Measurements from ENCODE around the gene TMEM151A.

The TMEM151A gene

DNA sequence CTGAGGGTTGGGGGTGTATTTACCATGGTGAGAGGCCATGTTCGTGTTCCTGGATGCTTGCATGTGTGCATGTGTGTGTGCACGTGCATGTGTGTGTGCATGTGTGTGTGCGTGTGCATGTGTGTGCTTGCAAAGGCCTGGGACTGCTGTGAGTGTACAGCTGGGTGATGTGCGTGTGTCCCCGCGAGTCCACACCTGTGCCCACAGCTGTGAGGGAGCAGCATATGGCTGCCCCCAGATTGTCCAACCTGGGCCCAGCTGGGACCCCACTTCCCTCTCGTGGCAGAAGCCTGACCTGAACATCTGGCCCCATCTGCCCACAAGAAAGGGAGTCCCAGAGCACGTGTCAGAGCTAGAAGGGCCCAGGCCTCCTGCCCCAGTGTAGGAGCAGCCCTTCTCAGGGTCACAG, 33.6 kb downstream of the TMEM151A start:
- FAIRE-seq, result no peak

GRCh38 chr11:66326261-66327111, 34.8 kb downstream of the TMEM151A start:
- FAIRE-seq, result no peak

GRCh38 chr11:66327171-66328030, 35.7 kb downstream of the TMEM151A start:
- FAIRE-seq, result no peak

- FAIRE-seq, result no peak
These were observed 36.3 kb downstream of the TMEM151A start for GRCh38 chr11:66328031-66328301.

DNA sequence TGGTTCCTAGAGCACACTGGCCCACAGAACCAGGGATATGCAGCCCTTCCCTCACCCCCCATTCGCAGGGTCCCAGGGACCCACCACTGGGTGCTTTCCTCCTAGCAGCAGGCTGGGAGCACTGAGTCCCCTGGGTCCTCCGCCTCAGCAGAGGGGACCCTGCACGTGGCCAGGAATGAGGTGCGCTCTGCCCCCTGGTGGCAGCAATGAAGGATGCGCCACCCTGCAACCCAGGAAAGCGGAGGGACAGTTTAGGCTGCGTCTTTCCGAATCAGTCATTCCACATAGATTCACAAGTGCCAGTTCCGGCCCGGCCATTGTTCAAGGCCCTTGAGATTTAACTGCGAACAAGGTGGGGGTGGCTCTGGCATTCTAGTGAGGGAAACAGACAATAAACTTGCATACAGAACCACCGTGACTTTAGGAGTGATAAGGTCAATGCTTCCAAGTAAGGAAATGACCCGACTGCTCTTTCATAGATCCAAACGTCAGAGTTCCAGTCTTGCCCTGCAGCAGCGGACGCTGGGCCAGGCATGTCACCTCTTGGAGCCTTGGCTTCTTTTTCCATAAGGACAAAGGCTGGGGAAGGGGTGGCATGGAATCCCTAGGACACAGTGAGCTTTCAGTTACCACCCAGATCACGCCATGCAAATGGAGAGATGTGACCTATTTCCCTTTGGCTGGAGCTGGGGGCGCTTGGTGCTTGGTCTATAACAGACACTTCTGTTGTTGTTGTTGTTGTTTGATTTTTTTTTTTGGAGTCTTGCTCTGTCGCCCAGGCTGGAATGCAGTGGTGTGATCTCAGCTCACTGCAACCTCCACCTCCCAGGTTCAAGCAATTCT, 36.8 kb downstream of the TMEM151A start:
- peak; percentile 79 for FAIRE-seq

DNA sequence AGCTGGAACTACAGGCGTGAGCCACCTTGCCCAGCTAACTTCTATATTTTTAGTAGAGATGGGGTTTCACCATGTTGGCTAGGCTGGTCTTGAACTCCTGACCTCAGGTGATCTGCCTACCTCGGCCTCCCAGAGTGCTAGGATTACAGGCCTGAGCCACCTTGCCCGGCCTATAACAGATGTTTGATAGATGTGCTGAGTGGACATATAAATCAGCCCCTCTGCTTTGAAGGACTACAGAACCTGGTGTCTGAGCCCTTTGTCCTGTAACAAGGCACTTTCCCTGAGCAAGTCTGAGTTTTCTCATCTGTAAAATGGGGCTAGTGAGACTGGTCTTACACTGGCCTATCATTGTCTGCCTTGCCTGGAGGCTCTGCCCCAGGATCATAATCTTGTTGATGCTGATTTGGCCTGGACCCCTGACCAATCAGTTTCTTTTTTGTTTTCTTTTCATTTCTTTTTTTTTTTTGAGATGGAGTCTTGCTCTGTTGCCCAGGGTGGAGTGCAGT, 37.5 kb downstream of the TMEM151A start:
- no peak for FAIRE-seq

DNA sequence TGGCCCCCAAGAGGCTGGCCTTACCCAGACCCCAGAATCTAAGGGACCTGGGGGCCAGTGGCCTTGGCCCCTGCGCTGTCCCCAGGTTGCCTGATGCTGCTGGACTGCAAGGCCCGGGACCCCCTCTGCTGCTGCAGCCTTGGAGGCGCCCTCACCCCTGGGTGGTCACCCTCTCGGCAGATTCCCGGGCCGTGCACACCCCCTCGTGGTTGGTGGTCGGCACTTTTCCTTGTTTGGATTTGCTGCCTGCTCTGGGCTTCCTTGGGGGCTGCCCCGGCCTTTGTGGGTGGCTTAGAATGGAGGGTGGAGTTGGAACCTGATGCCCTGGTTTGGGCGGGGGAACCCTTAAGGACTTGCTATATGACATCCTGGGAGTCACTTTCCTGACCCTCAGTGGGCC, 39.2 kb downstream of the TMEM151A start:
- no peak for FAIRE-seq

GRCh38 chr11:66331542-66332370, 40.1 kb downstream of the TMEM151A start:
- no peak for FAIRE-seq

- no peak for FAIRE-seq
These were observed 40.9 kb downstream of the TMEM151A start for GRCh38 chr11:66332371-66333219.

- FAIRE-seq, result no peak
These were observed 41.7 kb downstream of the TMEM151A start for GRCh38 chr11:66333220-66333877.

DNA sequence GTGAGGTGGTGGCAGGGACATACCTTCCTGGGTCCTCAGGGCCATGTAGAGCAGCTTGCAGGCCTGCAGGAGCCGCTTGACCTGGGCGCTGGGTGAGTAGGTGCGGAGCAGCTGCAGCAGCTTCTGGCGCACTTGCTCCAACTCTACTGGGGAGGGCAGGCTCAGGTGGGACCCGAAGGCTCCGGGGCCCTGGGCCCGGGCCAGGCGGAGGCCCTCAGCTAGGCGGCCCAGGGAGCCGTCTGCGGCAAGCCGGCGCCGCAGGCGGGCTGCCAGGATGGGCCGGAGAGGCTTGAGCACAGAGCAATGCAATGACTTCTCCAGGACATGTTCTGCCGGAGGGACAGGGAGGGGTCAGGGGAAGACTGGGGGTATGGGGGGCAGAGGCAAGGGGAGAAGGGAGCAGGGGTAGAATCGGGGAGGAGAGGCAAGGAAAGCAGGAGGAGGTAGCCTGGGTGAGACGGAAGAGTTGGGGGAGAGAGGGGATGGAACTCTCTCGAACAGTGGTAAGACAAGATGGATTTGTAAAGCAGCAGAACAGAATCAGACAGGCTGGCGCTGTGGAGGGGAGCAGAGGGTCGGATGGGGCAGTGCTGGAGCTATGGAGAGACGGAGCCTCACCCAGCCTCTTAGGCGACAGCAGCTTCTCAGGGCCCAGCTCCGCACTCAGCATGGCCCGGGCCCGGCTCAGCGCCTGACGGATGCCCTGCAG, 42.4 kb downstream of the TMEM151A start:
- no peak for FAIRE-seq

- FAIRE-seq, result no peak
These were observed 43.1 kb downstream of the TMEM151A start for GRCh38 chr11:66334605-66335442.

DNA sequence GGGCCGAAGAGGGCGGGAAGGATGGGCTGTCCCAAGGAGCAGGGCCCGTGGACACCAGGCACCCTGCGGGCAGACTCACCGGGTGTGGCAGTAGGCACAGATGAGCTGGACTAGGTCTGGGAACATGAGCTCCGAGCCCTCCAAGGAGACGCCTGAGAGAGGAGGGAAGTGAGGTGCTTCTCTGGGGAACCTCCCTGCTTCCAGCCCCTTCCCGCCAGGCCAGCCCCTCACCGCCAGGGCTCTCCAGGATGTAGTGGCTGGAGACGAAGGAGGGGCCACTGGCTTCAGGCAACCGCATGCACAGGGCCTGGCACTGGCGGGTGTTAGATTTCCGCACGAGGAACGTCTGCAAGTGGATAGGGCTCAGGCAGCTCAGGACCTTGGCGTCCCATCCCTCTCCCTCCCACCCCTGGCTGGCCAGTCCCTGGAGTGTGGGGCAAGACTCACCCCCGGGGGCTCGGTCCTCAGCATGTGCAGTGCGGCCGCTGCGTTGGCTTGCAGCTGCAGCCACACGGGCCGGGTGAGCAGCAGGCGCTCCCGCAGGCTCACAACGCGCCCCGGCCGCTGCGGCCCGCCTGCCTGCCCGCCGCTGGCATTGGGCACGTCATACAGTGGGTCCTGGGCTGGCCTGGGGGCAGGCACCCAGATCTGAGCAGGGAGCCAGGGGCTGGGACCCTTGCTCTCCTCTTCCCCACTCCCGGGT, 44.0 kb downstream of the TMEM151A start:
- FAIRE-seq, result peak; percentile 57

DNA sequence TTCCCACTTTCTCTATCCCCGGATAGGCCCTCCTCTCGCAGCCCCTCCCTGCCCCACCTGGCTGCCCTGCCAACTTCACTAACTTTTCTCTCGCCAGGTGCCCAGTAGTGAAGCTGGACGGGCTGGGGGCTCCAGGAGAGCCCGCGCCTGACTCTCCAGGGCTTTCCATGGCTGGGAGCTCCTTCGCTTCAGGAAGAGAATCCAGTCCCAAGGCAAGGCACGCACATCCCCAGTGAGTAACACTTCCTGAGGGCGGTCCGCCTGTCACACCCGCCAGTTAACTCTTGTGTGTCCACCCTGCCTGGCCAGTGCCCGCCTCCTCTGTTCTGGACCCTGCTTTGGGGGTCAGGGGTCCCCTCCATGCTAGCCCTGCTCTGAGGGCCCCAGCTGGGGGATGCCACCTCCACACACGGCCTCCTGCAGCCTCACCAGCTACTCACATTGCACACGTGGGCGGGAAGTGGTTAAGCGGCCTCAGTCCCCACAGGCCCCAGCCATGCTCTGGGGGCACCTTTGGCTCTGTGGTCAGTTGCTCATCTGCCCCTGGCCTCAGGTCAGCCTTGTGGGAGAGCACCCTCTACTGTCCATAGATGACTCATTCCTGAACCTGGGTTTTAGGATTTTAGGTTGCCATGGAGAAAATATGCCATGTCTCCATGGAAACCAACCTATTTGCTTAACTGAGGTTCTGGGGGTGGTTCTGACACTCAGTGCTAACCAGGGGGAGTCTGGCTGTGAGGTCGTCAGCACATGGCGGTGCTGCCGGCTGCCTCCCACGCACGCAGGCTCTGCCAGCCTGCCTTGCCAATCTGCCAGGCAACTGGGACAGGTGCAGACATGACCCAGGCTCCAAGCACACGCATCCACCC, 44.8 kb downstream of the TMEM151A start, which contains the start of gene RIN1:
RIN1 (minus strand) TSS at position 201 of the 869 bp plus-strand sequence; CDS start at position 169, 32 bp downstream.
- peak; percentile 59 for FAIRE-seq

- FAIRE-seq, result no peak
These were observed 45.6 kb downstream of the TMEM151A start for GRCh38 chr11:66337103-66337899.

Data from G401.6 (cell line).